ENCODE measurements around the gene FN1.

DNA sequence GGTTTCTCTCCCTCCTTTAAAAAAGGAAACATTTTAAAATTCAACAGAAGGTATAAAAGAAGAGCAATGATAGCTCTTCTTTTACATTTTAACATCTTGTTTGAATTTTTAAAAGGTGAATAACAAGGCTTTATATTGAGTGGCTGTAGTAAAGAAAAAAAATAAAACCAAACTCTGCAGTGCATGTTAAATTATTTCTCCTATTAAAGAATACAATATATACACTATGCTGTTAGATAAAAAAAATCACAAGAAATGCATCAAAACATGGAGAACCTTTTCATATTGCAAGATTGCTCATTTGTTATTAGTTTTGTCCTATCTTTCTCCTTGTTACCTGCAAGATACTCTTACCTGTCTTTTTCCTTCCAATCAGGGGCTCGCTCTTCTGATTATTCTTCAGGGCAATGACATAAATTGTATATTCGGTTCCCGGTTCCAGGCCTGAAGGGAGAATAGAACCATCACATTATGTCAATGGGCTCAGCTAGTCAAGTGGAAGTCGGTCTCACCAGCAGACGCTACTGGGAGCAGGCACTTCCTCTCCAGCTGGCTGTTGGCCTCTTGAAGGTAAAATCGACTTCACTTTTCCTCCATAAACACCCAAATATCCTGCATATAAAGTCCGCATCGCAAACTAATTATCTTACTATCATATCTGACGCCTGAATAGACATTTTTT is 62.8 kb downstream of the FN1 start:
- no peak for TF ChIP-seq POLR2A (IDR thresholded peaks at IDR 0.05)
- TF ChIP-seq, protein P1, sequence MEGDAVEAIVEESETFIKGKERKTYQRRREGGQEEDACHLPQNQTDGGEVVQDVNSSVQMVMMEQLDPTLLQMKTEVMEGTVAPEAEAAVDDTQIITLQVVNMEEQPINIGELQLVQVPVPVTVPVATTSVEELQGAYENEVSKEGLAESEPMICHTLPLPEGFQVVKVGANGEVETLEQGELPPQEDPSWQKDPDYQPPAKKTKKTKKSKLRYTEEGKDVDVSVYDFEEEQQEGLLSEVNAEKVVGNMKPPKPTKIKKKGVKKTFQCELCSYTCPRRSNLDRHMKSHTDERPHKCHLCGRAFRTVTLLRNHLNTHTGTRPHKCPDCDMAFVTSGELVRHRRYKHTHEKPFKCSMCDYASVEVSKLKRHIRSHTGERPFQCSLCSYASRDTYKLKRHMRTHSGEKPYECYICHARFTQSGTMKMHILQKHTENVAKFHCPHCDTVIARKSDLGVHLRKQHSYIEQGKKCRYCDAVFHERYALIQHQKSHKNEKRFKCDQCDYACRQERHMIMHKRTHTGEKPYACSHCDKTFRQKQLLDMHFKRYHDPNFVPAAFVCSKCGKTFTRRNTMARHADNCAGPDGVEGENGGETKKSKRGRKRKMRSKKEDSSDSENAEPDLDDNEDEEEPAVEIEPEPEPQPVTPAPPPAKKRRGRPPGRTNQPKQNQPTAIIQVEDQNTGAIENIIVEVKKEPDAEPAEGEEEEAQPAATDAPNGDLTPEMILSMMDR (IDR thresholded peaks at IDR 0.05) = no peak
- TF ChIP-seq POLR2AphosphoS5 (IDR thresholded peaks at IDR 0.05) = no peak

Data from stomach (tissue), 4 donors.